HCT116 (cell line): ENCODE data around the gene IQSEC3. TPM values are rescaled to one million over a fixed set of nuclear protein-coding genes. Genes with fewer than 3 reads are reported as not detected.

Source experiments
- ATAC-seq: fragments of 200-7000 bp; cut with Tn5 transposase; 2 replicates; pipeline ENCODE4 v1.9.1; 2020; ENCODE audit warnings: mild to moderate bottlenecking, moderate library complexity
- BruUV-seq: library from RNA; stranded (reverse); fragments of 400-500 nt; replicated peaks from 2 replicates; lab custom pipeline; 2021; lab: Mats Ljungman, UMichigan
- CTCF ChIA-PET: fragments of 300-600 bp; sonication (Branson Sonifier 250); formaldehyde crosslinking; loops from one replicate; lab custom pipeline; 2021; ENCODE audit warnings: antibody characterized with exemption; lab: Charles Lee
- POLR2A ChIA-PET: fragments of 300-600, 350-600 bp; sonication (Branson Sonifier 250); formaldehyde crosslinking; loops from one replicate; lab custom pipeline; 2021; ENCODE audit warnings: antibody characterized with exemption; lab: Charles Lee
- RAD21 ChIA-PET, 2 experiments: fragments of 300-600 bp; sonication (Branson Sonifier 250); formaldehyde crosslinking; loops; one replicate each; lab custom pipeline; 2023; ENCODE audit warnings: low total read pairs in 2 of 2; ENCODE audit not compliant: uncharacterized antibody in 2 of 2, unreplicated experiment in 2 of 2, low non-redundant PET in 1 of 2; lab: Charles Lee
- DNase-seq: peaks from one replicate; pipeline ENCODE4 v3.0.0-alpha.2; 2010; ENCODE audit warnings: low read depth, low spot score
- H2AFZ ChIP-seq: fragments of 200-600 bp; shearing (Covaris generic), sonication (generic); 2 replicates; pipeline ENCODE4 v1.6.1; 2017; ENCODE audit warnings: low read depth, mixed run types, mixed read lengths, antibody characterized with exemption, low read length; ENCODE audit not compliant: poor library complexity, severe bottlenecking
- H3K27ac ChIP-seq: 2 replicates; pipeline ENCODE4 v1.5.1; 2012; ENCODE audit warnings: low read depth, low read length
- H3K27me3 ChIP-seq: fragments of 200-600 bp; sonication (generic); 2 replicates; pipeline ENCODE4 v1.6.1; 2016; ENCODE audit warnings: mixed run types, low read length, mixed read lengths; ENCODE audit not compliant: insufficient read depth
- H3K36me3 ChIP-seq, 2 experiments: fragments of 200-500 bp in 1 of 2; fragments of 200-600 bp in 1 of 2; sonication (Bioruptor generic) in 1 of 2; sonication (generic) in 1 of 2; 2 replicates each; pipeline versions ENCODE4 v1.5.1 to v1.6.1; 2014 to 2016; ENCODE audit warnings: low read length in 2 of 2, inconsistent platforms in 1 of 2, mixed read lengths in 1 of 2, mixed run types in 1 of 2; ENCODE audit not compliant: insufficient read depth in 2 of 2, control insufficient read depth in 1 of 2
- H3K4me1 ChIP-seq, 2 experiments: fragments of 200-600 bp in 1 of 2; sonication (generic) in 1 of 2; 2 replicates each; pipeline versions ENCODE4 v1.5.1 to v1.6.1; 2012 to 2017; ENCODE audit warnings: low read length in 2 of 2, inconsistent platforms in 1 of 2, mild to moderate bottlenecking in 1 of 2, mixed read lengths in 1 of 2, mixed run types in 1 of 2, moderate library complexity in 1 of 2; ENCODE audit not compliant: insufficient read depth in 2 of 2, control insufficient read depth in 1 of 2
- H3K4me2 ChIP-seq: fragments of 200-600 bp; sonication (generic); 2 replicates; pipeline ENCODE4 v1.6.1; 2017; ENCODE audit warnings: mixed run types, low read length, mixed read lengths
- H3K4me3 ChIP-seq, 2 experiments: fragments of 200-600 bp in 1 of 2; sonication (generic) in 1 of 2; replicated peaks in 1 of 2; 2 replicates each; pipeline ENCODE4 v1.5.1; 2011 to 2016; ENCODE audit warnings: low read length in 2 of 2, control low read depth in 1 of 2, low read depth in 1 of 2, mild to moderate bottlenecking in 1 of 2, mixed read lengths in 1 of 2, mixed run types in 1 of 2
- H3K79me2 ChIP-seq: fragments of 200-600 bp; sonication (generic); 2 replicates; pipeline ENCODE4 v1.6.1; 2017; ENCODE audit warnings: mild to moderate bottlenecking, mixed run types, low read length, moderate library complexity, mixed read lengths; ENCODE audit not compliant: insufficient read depth
- H3K9ac ChIP-seq: fragments of 200-600 bp; sonication (generic); 2 replicates; pipeline ENCODE4 v1.6.1; 2016; ENCODE audit warnings: low read length, mixed read lengths
- H3K9me2 ChIP-seq: fragments of 200-600 bp; sonication (generic), shearing (Covaris generic); 2 replicates; pipeline ENCODE4 v1.6.1; 2017; ENCODE audit warnings: mixed run types, mild to moderate bottlenecking, moderate library complexity; ENCODE audit not compliant: insufficient read depth
- H3K9me3 ChIP-seq, 2 experiments: fragments of 200-500 bp in 1 of 2; fragments of 200-600 bp in 1 of 2; sonication (Bioruptor generic) in 1 of 2; sonication (generic) in 1 of 2; 2 replicates each; pipeline ENCODE4 v1.6.1; 2014 to 2017; ENCODE audit warnings: low read length in 2 of 2, mixed read lengths in 2 of 2, inconsistent platforms in 1 of 2, low read depth in 1 of 2, mild to moderate bottlenecking in 1 of 2, mixed run types in 1 of 2, moderate library complexity in 1 of 2; ENCODE audit not compliant: control insufficient read depth in 1 of 2, insufficient read depth in 1 of 2
- H4K20me1 ChIP-seq: fragments of 200-600 bp; sonication (generic), shearing (Covaris generic); 2 replicates; pipeline ENCODE4 v1.6.1; 2017; ENCODE audit warnings: mixed run types, mild to moderate bottlenecking, moderate library complexity; ENCODE audit not compliant: insufficient read depth
- CEBPB ChIP-seq: IDR thresholded peaks from 2 replicates; pipeline ENCODE4 v1.6.1; 2012; ENCODE audit warnings: low read depth
- EGR1 ChIP-seq: IDR thresholded peaks from 2 replicates; pipeline ENCODE4 v1.6.1; 2012; ENCODE audit warnings: low read depth
- ELF1 ChIP-seq: IDR thresholded peaks from 2 replicates; pipeline ENCODE4 v1.6.1; 2012; ENCODE audit warnings: low read depth, borderline replicate concordance
- EZH2phosphoT487 ChIP-seq: fragments of 200-600 bp; IDR thresholded peaks from 2 replicates; pipeline ENCODE4 v1.6.1; 2018; ENCODE audit warnings: antibody characterized with exemption, borderline replicate concordance
- JUND ChIP-seq: IDR thresholded peaks from 2 replicates; pipeline ENCODE4 v1.6.1; 2012
- MAX ChIP-seq: IDR thresholded peaks from 2 replicates; pipeline ENCODE4 v1.6.1; 2012
- POLR2A ChIP-seq: IDR thresholded peaks from 2 replicates; pipeline ENCODE4 v1.7.0; 2011; ENCODE audit warnings: borderline replicate concordance; ENCODE audit not compliant: insufficient read depth, insufficient read length; ENCODE audit errors: extremely low read depth
- POLR2AphosphoS5 ChIP-seq: IDR thresholded peaks from 2 replicates; pipeline ENCODE4 v1.6.1; 2011; ENCODE audit warnings: mild to moderate bottlenecking, low read depth, low read length, moderate library complexity
- SIN3A ChIP-seq: IDR thresholded peaks from 2 replicates; pipeline ENCODE4 v1.6.1; 2012; ENCODE audit warnings: low read depth
- SP1 ChIP-seq: IDR thresholded peaks from 2 replicates; pipeline ENCODE4 v1.6.1; 2012; ENCODE audit warnings: low read depth
- SRF ChIP-seq: IDR thresholded peaks from 2 replicates; pipeline ENCODE4 v1.6.1; 2012; ENCODE audit warnings: low read depth
- TCF7L2 ChIP-seq: IDR thresholded peaks from 2 replicates; pipeline ENCODE4 v1.7.0; 2011; ENCODE audit warnings: borderline replicate concordance, inconsistent platforms; ENCODE audit not compliant: insufficient read depth, insufficient read length; ENCODE audit errors: extremely low read depth
- YY1 ChIP-seq: IDR thresholded peaks from 2 replicates; pipeline ENCODE4 v1.6.1; 2011; ENCODE audit warnings: low read length, low read depth, moderate library complexity, mild to moderate bottlenecking; ENCODE audit not compliant: insufficient replicate concordance; ENCODE audit errors: extremely low read depth
- ZBTB33 ChIP-seq: IDR thresholded peaks from 2 replicates; pipeline ENCODE4 v1.6.1; 2011; ENCODE audit warnings: mild to moderate bottlenecking, low read length, moderate library complexity; ENCODE audit not compliant: insufficient replicate concordance; ENCODE audit errors: extremely low read depth
- ZFX ChIP-seq: fragments of 450-650 bp; IDR thresholded peaks from 2 replicates; pipeline ENCODE4 v1.6.1; 2017
- ZNF274 ChIP-seq: fragments of 200-500 bp; sonication (Bioruptor generic); IDR thresholded peaks from 2 replicates; pipeline ENCODE4 v1.6.1; 2014; ENCODE audit warnings: mild to moderate bottlenecking, low read depth, low read length, inconsistent platforms
- intact Hi-C: fragments of 100-400 bp; cut with micrococcal nuclease; formaldehyde crosslinking; loops from 2 replicates; pipeline ENCODE4 v1.10.0; 2022
- total RNA-seq: library from RNA; stranded (reverse); gene quantifications from one replicate; pipeline ENCODE4 v1.2.1, GENCODE V29; 2021; ENCODE audit not compliant: unreplicated experiment
- TF ChIP-seq, protein P1 (sequence below): IDR thresholded peaks from 2 replicates; pipeline ENCODE4 v1.6.1; 2012; ENCODE audit warnings: low read depth

IQSEC3 gene
- total RNA-seq, 1 experiment from 2014 or later, result not detected

DNA sequence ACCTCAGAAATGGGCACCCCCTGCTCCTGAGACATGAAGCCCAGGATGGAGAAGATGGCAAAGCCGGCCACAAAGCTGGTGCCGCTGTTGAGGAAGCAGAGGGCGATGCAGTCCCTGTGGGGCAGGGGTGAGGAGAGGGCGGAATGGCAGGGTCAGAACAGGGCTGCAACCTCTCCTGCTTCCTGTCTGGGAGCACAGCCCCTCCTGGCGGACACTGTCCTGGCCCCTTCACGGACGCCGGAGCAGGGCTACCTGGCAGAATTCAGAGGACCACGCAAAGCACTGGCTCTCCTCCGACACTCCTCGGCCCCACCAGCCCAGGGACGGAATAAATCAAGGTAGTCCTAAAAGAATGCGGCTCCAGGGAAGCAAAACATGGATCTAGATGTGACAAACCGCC lies 159.8 kb downstream of the IQSEC3 start:
- no peak overlapping the region for H2AFZ ChIP-seq
- H3K79me2 ChIP-seq, result no peaks in the 10 kb centered on the region
- H3K4me3 ChIP-seq, result no peak overlapping the region
- H3K27me3 ChIP-seq, result 0 out of 2 replicates have a peak, but pooled peaks cover 5% of the 10 kb centered on the region
- no peak overlapping the region for H3K4me2 ChIP-seq
- no peak overlapping the region for H3K27ac ChIP-seq
- H3K9me3 ChIP-seq, result no peaks in the 10 kb centered on the region
- no peak for ATAC-seq
- no peak overlapping the region for H3K9ac ChIP-seq
- BruUV-seq, result no TSS peak
- RAD21 ChIA-PET, result no interaction called here
- intact Hi-C loops, result no loop called here
- TF ChIP-seq TCF7L2, result no peak
- TF ChIP-seq JUND, result no peak
- no peak for TF ChIP-seq YY1
- no peak for TF ChIP-seq POLR2AphosphoS5
- TF ChIP-seq ZNF274, result no peak
- no peak for TF ChIP-seq SRF
- TF ChIP-seq ZBTB33, result no peak
- no peak for TF ChIP-seq SP1
- TF ChIP-seq, protein P1, sequence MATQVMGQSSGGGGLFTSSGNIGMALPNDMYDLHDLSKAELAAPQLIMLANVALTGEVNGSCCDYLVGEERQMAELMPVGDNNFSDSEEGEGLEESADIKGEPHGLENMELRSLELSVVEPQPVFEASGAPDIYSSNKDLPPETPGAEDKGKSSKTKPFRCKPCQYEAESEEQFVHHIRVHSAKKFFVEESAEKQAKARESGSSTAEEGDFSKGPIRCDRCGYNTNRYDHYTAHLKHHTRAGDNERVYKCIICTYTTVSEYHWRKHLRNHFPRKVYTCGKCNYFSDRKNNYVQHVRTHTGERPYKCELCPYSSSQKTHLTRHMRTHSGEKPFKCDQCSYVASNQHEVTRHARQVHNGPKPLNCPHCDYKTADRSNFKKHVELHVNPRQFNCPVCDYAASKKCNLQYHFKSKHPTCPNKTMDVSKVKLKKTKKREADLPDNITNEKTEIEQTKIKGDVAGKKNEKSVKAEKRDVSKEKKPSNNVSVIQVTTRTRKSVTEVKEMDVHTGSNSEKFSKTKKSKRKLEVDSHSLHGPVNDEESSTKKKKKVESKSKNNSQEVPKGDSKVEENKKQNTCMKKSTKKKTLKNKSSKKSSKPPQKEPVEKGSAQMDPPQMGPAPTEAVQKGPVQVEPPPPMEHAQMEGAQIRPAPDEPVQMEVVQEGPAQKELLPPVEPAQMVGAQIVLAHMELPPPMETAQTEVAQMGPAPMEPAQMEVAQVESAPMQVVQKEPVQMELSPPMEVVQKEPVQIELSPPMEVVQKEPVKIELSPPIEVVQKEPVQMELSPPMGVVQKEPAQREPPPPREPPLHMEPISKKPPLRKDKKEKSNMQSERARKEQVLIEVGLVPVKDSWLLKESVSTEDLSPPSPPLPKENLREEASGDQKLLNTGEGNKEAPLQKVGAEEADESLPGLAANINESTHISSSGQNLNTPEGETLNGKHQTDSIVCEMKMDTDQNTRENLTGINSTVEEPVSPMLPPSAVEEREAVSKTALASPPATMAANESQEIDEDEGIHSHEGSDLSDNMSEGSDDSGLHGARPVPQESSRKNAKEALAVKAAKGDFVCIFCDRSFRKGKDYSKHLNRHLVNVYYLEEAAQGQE, result no peak
- no peak for TF ChIP-seq MAX
- no peak for TF ChIP-seq SIN3A
- no peak for TF ChIP-seq CEBPB
- no peak for TF ChIP-seq ELF1
- TF ChIP-seq POLR2A, result no peak
- TF ChIP-seq ZFX, result no peak
- no peak for TF ChIP-seq EZH2phosphoT487
- TF ChIP-seq EGR1, result no peak
- TF ChIP-seq, all 23 proteins: peak for 0
- Histone ChIP-seq H3K9me2 (no peaks in the 10 kb centered on the region), H3K36me3 (no peaks in the 10 kb centered on the region), H3K4me1 (no peaks in the 10 kb centered on the region), H4K20me1 (no peaks in the 10 kb centered on the region)
- POLR2A ChIA-PET, result no interaction called here
- no peak for DNase-seq
- CTCF ChIA-PET, result no interaction called here
